HG03060 (cell line): ENCODE data around the gene SDR9C7.
"Not testable (repeated sequence)": the region's sequence is repeated elsewhere in the genome, so short reads cannot be mapped to it uniquely, and the experiment has no call there.

Source experiments
- ATAC-seq: cut with Tn5 transposase; IDR thresholded peaks from one replicate; pipeline ENCODE4 v1.9.1; 2021; ENCODE audit warnings: low read depth, moderate number of reproducible peaks; ENCODE audit not compliant: unreplicated experiment

The SDR9C7 gene

DNA sequence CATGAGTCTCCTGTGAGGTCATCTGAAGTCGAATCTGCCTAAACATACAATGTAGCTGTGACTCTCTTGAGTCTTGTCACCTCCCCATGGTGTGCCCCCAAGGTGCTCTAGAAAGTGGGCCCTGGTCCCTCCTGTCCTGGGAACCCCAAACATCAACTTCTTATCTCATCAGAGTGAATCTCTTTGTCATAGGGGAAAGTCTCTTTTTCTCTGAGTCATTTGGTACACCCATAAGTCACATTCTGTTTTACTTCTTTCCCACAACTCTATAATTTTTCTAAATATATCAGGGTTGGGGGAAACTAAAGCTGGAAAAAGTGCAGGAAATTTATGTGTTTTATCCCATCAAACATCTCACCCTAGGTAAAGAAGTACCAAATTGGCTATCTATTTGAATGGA, 12.9 kb downstream of the SDR9C7 start:
- no peak for ATAC-seq

GRCh38 chr12:56918139-56918538, 16.1 kb downstream of the SDR9C7 start:
- ATAC-seq, result not testable (repeated sequence)

DNA sequence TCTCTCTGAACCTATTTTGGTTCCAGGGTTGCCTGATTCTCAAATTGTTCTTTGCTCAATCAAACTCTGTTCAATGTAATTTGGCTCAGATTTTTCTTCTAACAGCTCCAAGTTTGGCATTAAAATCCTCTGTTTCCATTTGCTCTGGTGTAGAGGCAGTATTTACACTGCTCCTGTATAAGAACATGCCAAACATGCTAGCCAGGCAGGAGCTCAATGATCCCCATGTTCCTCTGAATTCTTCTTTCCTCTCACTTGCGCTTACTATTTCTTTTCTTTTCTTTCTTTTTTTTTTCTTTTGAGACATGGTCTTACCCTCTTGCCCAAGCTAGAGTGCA, 17.2 kb downstream of the SDR9C7 start:
- no peak for ATAC-seq

DNA sequence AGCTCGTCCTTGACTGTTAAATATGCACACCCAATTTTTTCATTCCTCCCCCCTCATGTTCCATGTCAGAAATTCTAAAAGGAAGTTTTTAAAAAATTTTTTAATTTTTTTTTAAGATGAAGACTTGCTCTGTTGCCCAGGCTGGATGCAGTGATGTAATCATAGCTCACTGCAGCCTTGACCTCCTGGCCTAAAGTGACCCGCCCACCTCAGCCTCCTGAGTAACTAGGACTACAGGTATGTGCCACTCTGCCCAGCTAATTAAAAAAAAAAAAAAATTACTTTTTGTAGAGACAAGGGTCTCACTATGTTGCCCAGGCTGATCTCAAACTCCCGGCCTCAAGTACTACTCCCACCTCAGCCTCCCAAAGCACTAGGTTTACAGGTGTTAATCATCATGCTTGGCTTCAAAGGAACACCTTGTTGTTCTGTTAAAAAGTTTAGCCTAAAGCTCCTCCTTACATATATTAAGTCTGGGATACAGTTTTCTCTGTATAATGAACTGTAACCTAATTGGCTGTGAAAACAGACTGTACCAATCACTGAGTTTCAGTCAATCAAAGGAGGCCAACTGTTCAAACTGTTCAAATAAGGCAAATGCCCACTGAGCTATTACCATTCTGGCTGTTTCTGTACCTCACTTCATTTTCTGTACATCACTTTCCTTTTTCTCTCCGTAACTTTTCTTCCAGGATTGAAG, 17.8 kb downstream of the SDR9C7 start:
- no peak for ATAC-seq

- ATAC-seq, result no peak
These were observed 19.5 kb downstream of the SDR9C7 start for GRCh38 chr12:56914724-56915123.

DNA sequence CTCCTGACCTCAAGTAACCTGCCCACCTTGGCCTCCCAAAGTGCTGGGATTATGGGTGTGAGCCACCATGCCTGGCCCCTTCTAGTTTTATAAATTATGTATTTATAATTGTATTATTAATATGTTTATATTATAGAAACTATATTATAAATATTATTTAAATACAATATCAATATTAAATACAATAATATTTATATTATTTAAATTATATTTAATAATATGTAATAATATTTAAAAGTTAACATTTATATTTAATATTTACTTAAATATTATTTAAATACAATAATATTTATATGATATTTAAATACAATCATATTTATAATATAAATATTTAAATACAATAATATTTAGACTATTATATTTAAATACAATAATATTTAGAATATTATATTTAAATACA, 20.0 kb downstream of the SDR9C7 start:
- no peak for ATAC-seq

- not testable (repeated sequence) for ATAC-seq
These were observed 24.8 kb downstream of the SDR9C7 start for GRCh38 chr12:56909403-56909802.

GRCh38 chr12:56908136-56908535, 26.1 kb downstream of the SDR9C7 start:
- ATAC-seq, result no peak

GRCh38 chr12:56905852-56906251, 28.4 kb downstream of the SDR9C7 start:
- no peak for ATAC-seq

DNA sequence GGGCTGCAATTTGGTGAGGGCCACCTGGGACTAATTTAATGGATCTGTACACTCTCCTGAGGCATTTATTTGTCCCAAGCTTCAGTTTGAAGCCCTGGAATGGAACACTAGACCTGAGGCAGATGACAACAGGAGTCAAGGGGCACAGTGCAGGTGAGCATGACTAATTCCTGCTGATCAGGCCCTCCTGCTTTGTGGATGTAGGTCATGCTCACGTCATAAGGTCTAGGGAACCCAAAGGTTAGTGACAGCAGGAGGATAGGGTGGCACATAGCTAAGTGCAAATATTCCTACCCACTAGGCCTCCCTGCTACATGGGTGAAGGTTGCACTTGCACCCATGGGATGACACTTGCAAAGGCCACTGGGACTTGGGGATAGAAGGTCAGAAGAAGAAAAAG, 30.8 kb downstream of the SDR9C7 start:
- no peak for ATAC-seq

GRCh38 chr12:56901313-56901712, 32.9 kb downstream of the SDR9C7 start:
- ATAC-seq, result not testable (repeated sequence)

DNA sequence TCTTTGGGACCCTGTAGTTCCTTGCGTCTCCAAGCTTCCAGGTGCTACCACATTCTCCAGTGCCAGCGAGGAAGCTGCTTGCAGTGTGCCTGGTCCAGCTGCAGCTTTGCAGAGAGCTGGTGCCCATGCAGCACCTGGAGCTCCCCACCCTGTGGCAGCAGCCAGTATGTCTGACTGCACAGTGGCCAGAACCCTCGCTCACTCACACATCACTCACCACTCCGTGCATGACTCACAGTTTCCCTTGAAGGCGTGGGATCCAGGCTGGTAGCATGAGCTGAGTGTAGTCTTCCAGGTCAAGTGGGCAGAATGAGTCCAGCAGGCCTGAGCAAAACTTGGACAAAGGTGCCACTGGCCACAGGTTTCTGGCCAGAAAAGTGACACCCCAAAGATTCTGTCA, 33.6 kb downstream of the SDR9C7 start:
- ATAC-seq, result no peak

DNA sequence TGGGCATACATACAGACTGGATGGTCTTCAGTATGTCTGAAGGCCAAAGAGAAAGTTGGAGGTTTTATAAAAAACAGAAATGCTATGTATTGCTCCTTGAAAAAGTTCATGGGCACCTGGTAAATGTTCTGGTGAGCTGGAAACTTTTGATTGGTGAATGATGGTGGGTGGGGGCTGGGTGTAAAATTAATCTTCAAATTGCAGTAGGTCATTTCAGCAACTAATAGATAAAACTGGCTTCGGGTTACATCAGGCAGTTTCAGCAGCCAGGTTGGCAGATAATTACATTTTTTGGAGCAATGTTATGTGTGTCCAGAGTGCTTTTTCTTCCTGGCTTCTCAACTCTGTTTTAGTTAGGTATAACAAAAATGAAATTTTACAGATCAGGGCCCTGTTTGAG, 35.3 kb downstream of the SDR9C7 start:
- no peak for ATAC-seq

GRCh38 chr12:56897844-56898361, 36.3 kb downstream of the SDR9C7 start:
- no peak for ATAC-seq

GRCh38 chr12:56896082-56896481, 38.1 kb downstream of the SDR9C7 start:
- ATAC-seq, result no peak

DNA sequence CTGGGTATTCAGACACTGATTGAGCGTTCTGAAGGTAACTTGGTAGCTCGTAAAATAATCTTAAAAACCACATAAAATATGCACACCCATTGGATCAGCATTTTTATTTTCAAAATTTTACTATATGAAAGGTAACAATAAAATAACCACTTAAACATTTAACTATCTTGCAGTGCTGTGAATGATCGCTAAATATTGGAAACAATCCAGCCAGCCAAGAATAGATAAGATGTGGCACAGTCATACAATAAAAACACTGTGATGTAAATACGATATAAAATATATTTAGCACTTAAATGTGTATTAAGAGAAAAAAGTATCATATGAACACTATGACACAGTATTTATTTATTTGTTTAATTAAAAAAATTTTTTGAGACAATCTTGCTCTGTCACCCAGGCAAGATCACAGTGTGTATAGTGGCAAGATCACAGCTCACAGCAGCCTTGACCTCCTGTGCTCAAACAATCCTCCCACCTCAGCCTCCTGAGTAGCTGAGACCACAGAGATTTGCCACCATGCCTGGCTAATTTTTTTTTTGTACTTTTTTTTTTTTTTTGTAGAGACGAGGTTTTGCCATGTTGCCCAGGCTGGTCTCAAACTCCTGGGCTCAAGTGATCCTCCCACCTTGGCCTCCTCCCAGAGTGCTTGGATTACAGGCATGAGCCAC, 39.4 kb downstream of the SDR9C7 start:
- no peak for ATAC-seq

- ATAC-seq, result not testable (repeated sequence)
These were observed 42.3 kb downstream of the SDR9C7 start for GRCh38 chr12:56891885-56892284.

DNA sequence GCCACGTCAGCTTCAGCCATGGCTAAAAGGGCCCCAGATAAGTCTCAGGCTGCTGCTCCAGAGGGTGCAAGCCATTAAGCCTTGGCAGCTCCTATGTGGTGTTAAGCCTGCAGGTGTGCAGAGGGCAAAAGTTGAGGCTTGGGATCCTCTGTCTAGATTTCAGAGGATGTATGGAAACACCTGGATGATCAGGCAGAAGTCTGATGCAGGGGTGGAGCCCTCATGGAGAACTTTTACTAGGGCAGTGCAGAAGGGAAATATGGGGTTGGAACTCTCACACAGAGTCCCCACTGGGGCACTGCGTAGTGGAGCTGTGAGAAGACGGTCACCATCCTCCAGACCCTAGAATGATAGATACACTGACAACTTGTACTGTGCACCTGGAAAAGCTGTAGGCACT, 47.9 kb downstream of the SDR9C7 start:
- ATAC-seq, result no peak

- no peak for ATAC-seq
These were observed 48.9 kb downstream of the SDR9C7 start for GRCh38 chr12:56885316-56885715.

DNA sequence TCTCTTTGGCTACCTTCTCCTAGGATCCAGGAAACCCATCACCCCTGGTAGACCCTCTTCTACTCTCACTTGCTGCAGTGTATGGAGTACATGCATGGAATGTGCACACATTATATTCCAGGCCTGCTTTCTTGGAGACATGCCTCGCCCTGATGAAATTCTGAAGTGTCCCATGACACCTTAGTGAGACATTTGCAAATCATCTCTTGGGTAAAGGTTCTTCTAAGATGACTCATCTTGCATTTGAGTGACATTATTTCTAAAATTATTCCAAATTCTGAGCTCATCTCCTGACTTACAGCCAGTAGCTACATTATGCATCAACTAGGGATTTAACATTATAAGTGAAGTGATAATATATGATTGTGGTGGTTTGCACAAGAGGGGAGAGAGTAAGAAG, 49.8 kb downstream of the SDR9C7 start:
- no peak for ATAC-seq

GRCh38 chr12:56882407-56882806, 51.8 kb downstream of the SDR9C7 start:
- not testable (repeated sequence) for ATAC-seq
